ENCODE results near the gene LRWD1. TPM values are rescaled to one million over a fixed set of nuclear protein-coding genes. Genes with fewer than 3 reads are reported as not detected.

Gene LRWD1
- total RNA-seq, 2 experiments from 2014 or later, result 19.5 to 19.8 TPM

GRCh38 chr7:102429141-102429899 lies 35.5 kb upstream of the LRWD1 start:
- no peaks in the 10 kb centered on the region for H3K9me3 Mint-ChIP-seq
- H3K27me3 Mint-ChIP-seq, result no peaks in the 10 kb centered on the region
- no peak for DNase-seq
- POLR2A ChIA-PET, result interaction anchor here (1.3 to 7.4 kb wide), 2 partner anchors 15 to 35 kb away, joined by 5 to 67 read pairs; partner anchors contain the start of genes ALKBH4 and LRWD1
- peak overlapping the region; percentile 68 for H3K27ac Mint-ChIP-seq
- H3K4me1 Mint-ChIP-seq, result peaks cover 81% of the 10 kb centered on the region
- H3K4me3 Mint-ChIP-seq, result no peak overlapping the region
- peaks cover 35% of the 10 kb centered on the region for H3K36me3 Mint-ChIP-seq (ENCODE audit: low read depth)
- CTCF ChIA-PET, result interaction anchor here (1.0 kb wide), 1 partner anchor 25 kb away, joined by 3 read pairs; no protein-coding TSS in a partner anchor

DNA sequence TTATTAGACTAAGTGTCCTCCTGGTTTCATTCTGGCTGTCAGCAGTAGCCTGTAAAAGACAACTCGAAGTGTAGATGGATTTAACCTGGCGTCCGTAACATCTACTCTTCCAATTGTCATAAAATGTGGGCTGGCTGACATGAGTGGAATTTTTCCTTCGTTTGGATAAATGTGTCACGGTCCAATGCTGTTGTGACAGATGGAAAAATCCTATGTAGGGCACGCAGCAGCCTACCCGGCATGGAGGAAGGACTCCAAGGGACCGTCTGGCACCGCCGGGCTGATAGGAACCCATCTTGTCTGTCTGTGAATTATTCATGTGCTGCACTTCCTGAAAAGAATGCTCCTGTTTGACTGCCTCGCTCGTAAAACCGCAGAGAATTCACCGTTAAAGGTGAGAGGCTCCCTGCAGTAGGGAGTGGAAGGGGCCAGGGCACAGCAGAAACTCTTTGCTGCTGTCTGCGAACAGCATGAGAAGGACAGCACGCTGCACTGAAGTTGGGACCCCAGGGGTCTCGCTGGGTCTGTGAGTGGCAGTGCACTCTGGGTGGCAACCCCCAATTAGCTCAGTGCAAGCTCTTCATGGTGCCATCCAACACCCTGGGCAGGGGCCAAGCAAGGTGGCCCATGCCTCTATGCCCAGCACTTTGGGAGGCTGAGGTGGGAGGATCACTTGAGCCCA lies 33.0 kb upstream of the LRWD1 start:
- peak; percentile 59 for DNase-seq
- H3K36me3 Mint-ChIP-seq (ENCODE audit: low read depth), result peaks cover 27% of the 10 kb centered on the region
- POLR2A ChIA-PET, result interaction anchor here (1.0 to 7.4 kb wide), 3 partner anchors 18 to 36 kb away, joined by 3 to 67 read pairs (median 5); partner anchors contain the start of gene ALKBH4
- H3K4me3 Mint-ChIP-seq, result peak overlapping the region; percentile 64
- H3K9me3 Mint-ChIP-seq, result no peaks in the 10 kb centered on the region
- H3K27me3 Mint-ChIP-seq, result no peaks in the 10 kb centered on the region
- H3K4me1 Mint-ChIP-seq, result peaks cover 72% of the 10 kb centered on the region
- peak overlapping the region; percentile 94 for H3K27ac Mint-ChIP-seq
- CTCF ChIA-PET, result interaction anchor here (0.7 to 1.3 kb wide), 3 partner anchors 19 to 32 kb away, joined by 3 to 10 read pairs (median 3); no protein-coding TSS in a partner anchor

DNA sequence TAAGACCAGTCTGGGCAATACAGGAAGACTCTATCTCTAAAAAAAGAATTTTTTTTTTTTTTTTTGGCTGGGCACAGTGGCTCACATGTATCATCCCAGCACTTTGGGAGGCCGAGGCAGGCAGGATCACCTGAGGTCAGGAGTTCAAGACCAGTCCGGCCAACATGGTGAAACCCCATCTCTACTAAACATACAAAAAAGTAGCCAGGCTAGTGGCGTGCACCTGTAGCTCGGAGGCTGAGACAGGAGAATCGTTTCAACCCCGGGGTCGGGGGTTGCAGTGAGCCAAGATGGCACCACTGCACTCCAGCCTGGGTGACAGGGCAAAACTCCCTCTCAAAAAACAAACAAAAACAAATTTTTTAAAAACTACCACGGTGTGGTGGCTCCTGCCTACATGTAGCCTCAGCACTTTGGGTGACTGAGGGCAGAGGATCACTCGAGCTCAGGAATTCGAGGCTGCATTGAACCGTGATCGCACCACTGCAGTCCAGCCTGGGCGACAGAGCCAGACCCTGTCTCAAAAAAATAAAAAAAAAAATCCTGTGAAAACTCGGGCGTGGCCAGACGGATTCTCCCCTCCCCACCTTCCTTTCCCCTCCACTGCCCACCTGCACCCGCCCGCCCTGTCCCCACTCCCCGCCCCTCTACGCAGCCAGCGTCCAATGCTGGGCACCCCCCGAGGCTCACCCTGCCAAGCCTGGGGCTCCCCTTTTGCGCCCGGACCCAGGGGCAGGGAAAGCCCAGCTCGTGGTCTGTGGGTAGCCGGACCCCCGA lies 32.2 kb upstream of the LRWD1 start:
- no peaks in the 10 kb centered on the region for H3K27me3 Mint-ChIP-seq
- CTCF ChIA-PET, result interaction anchor here (0.7 to 3.5 kb wide), 8 partner anchors 17 to 35 kb away, joined by 3 to 11 read pairs (median 4); no protein-coding TSS in a partner anchor
- H3K36me3 Mint-ChIP-seq (ENCODE audit: low read depth), result peaks cover 30% of the 10 kb centered on the region

GRCh38 chr7:102433219-102434038 lies 31.4 kb upstream of the LRWD1 start, which contains the start of gene ORAI2:
TSS of gene ORAI2 (plus strand) at chr7:102433575. CDS start at chr7:102438957, 5,382 bp downstream.
- peak; percentile 88 for DNase-seq
- Mint-ChIP-seq H3K36me3 (ENCODE audit: low read depth) (peaks cover 26% of the 10 kb centered on the region), H3K27ac (peak within 1 kb of the TSS; percentile 94), H3K4me3 (peak within 1 kb of the TSS; percentile 74), H3K4me1 (peaks cover 57% of the 10 kb centered on the region), H3K27me3 (no peaks in the 10 kb centered on the region), H3K9me3 (no peaks in the 10 kb centered on the region)
- POLR2A ChIA-PET, result interaction anchor here (0.6 to 7.4 kb wide), 10 partner anchors 8 to 400 kb away, joined by 3 to 67 read pairs (median 4); no protein-coding TSS in a partner anchor
- CTCF ChIA-PET, result interaction anchor here (0.6 to 3.7 kb wide), 8 partner anchors 17 to 155 kb away, joined by 3 to 22 read pairs (median 6); no protein-coding TSS in a partner anchor

More for the DNA sequence above, 32.2 kb upstream of the LRWD1 start:
- no peak for DNase-seq
- Mint-ChIP-seq H3K27ac (peak overlapping the region; percentile 94), H3K9me3 (no peaks in the 10 kb centered on the region), H3K4me1 (peaks cover 63% of the 10 kb centered on the region), H3K4me3 (peak overlapping the region; percentile 64)
- POLR2A ChIA-PET, result interaction anchor here (1.0 to 7.4 kb wide), 6 partner anchors 12 to 37 kb away, joined by 3 to 67 read pairs (median 5); partner anchors contain the start of gene ALKBH4

DNA sequence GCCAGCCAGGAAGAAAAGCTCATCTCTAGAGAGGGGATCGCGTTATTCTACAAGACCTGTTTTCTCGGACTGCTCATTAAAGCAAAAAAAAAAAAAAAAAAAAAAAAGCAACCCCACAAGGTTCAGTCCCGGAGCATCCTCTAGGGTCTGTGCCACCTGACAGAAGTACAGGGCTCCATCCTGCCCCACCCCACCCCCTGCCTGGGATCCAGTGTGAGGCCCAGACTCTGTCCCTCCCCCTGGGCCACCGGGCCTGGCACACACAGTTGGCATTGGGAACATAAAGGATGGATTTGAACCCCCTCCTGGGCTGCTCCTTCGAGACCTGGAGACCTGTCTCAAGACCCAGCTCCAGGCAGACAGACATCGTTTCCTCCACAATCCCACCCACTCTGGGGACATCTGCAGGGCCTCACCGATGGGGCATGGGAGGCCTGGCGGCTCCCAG lies 30.7 kb upstream of the LRWD1 start:
- Mint-ChIP-seq H3K27ac (peak overlapping the region; percentile 76), H3K27me3 (no peaks in the 10 kb centered on the region), H3K4me1 (peaks cover 56% of the 10 kb centered on the region), H3K36me3 (ENCODE audit: low read depth) (peaks cover 30% of the 10 kb centered on the region), H3K9me3 (no peaks in the 10 kb centered on the region), H3K4me3 (peak overlapping the region; percentile 74)
- ChIA-PET CTCF (interaction anchor here (0.6 to 3.7 kb wide), 8 partner anchors 16 to 156 kb away, joined by 3 to 22 read pairs (median 6); no protein-coding TSS in a partner anchor), POLR2A (interaction anchor here (0.6 to 7.4 kb wide), 10 partner anchors 8 to 400 kb away, joined by 3 to 67 read pairs (median 4); no protein-coding TSS in a partner anchor)
- DNase-seq, result peak; percentile 43

DNA sequence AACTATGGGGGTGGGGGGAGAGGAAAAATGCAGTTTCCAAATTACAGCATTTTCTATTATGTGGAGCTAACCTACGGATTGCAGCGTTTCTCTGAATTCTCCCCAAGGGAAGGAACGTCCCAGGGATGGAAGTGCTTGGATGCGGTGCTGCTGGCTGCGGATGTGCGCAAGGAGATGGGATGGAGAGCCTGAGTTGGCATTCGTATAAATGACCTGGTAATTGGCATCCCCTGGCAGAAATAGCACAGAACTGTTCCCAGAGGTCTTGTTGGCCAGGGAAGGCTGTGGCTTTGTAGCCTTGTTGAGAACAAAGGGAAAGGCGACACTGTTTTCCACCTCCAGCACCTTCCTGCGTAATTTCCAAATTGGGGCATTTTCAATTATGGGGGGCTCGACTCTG lies 28.7 kb upstream of the LRWD1 start:
- ChIA-PET POLR2A (interaction anchor here (4.1 to 7.4 kb wide), 2 partner anchors 10 to 22 kb away, joined by 32 to 67 read pairs; no protein-coding TSS in a partner anchor), CTCF (interaction anchor here (0.6 to 3.7 kb wide), 2 partner anchors 25 to 818 kb away, joined by 3 to 22 read pairs; no protein-coding TSS in a partner anchor)
- no peaks in the 10 kb centered on the region for H3K27me3 Mint-ChIP-seq
- H3K27ac Mint-ChIP-seq, result no peak overlapping the region
- no peak overlapping the region for H3K4me3 Mint-ChIP-seq
- no peaks in the 10 kb centered on the region for H3K9me3 Mint-ChIP-seq
- H3K4me1 Mint-ChIP-seq, result peaks cover 36% of the 10 kb centered on the region
- peaks cover 25% of the 10 kb centered on the region for H3K36me3 Mint-ChIP-seq (ENCODE audit: low read depth)
- no peak for DNase-seq

DNA sequence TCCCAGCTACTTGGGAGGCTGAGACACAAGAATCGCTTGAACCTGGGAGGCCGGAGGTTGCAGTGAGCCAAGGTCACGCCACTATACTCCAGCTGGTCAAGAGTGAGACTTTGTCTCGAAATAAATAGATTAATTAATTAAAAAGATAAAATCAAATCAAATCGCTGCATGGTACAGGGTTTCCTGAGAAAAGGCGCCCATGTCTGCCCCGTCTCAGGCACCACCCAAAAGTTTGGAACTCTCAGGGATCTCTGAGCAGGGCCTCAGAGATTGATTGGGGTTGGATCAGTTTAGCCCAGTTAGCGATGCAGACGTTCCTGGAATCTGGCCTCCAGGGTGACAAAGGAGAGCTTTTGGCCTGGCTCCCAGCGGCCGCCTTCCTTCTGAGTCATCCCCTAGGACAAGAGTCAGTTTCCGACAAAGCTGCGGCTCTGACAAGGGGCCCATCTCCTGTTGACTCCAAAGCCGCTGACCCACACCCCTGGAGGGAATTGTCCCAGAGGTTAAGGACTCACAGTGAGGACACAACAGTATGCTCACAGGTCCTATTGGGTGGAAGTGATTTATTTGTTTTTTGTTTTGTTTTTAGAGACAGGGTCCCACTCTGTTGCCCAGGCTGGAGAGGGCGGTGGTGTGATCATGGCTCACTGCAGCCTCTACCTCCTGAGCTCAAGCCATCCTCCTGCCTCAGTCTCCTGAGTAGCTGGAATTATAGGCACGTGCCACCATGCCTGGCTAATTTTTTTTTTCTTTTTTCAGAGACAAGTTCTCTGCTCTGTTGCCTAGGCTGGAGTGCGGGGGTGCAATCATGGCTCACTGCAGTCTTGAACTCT lies 24.6 kb upstream of the LRWD1 start:
- CTCF ChIA-PET, result interaction anchor here (1.1 to 1.3 kb wide), 3 partner anchors 10 to 28 kb away, joined by 3 to 4 read pairs (median 3); no protein-coding TSS in a partner anchor
- H3K9me3 Mint-ChIP-seq, result no peaks in the 10 kb centered on the region
- POLR2A ChIA-PET, result interaction anchor here (1.2 to 1.5 kb wide), 2 partner anchors 14 to 28 kb away, joined by 3 to 4 read pairs; no protein-coding TSS in a partner anchor
- no peak overlapping the region for H3K27ac Mint-ChIP-seq
- H3K4me1 Mint-ChIP-seq, result peaks cover 11% of the 10 kb centered on the region
- peaks cover 35% of the 10 kb centered on the region for H3K36me3 Mint-ChIP-seq (ENCODE audit: low read depth)
- no peak overlapping the region for H3K4me3 Mint-ChIP-seq
- H3K27me3 Mint-ChIP-seq, result no peaks in the 10 kb centered on the region
- no peak for DNase-seq

GRCh38 chr7:102444961-102445673 lies 19.7 kb upstream of the LRWD1 start:
- Mint-ChIP-seq H3K9me3 (no peaks in the 10 kb centered on the region), H3K36me3 (ENCODE audit: low read depth) (peaks cover 34% of the 10 kb centered on the region), H3K4me3 (no peak overlapping the region), H3K4me1 (peaks cover 4% of the 10 kb centered on the region), H3K27ac (no peak overlapping the region), H3K27me3 (no peaks in the 10 kb centered on the region)
- ChIA-PET CTCF (interaction anchor here (0.7 to 1.7 kb wide), 2 partner anchors 19 to 902 kb away, joined by 3 to 4 read pairs; no protein-coding TSS in a partner anchor), POLR2A (interaction anchor here (1.9 to 2.7 kb wide), 2 partner anchors 12 to 19 kb away, joined by 6 to 9 read pairs; partner anchors contain the start of gene ORAI2)
- DNase-seq, result no peak

GRCh38 chr7:102445674-102446071 lies 19.1 kb upstream of the LRWD1 start:
- Mint-ChIP-seq H3K4me3 (no peak overlapping the region), H3K27ac (peak overlapping the region; percentile 47), H3K4me1 (peaks cover 4% of the 10 kb centered on the region), H3K27me3 (no peaks in the 10 kb centered on the region), H3K36me3 (ENCODE audit: low read depth) (peaks cover 37% of the 10 kb centered on the region), H3K9me3 (no peaks in the 10 kb centered on the region)
- ChIA-PET CTCF (interaction anchor here (1.7 kb wide), 1 partner anchor 19 kb away, joined by 4 read pairs; no protein-coding TSS in a partner anchor), POLR2A (interaction anchor here (2.7 kb wide), 1 partner anchor 19 kb away, joined by 9 read pairs; no protein-coding TSS in a partner anchor)
- no peak for DNase-seq
